ENCODE results near the gene AFMID.

Gene AFMID

GRCh38 chr17:78172249-78173051 lies 14.7 kb upstream of the AFMID start (continued):
- TF ChIP-seq GLIS2 (tag by site-specific recombination; IDR thresholded peaks at IDR 0.05) (peak; percentile 67), KLF1 (tag by site-specific recombination; IDR thresholded peaks at IDR 0.05) (peak; percentile 83), ZNF560 (tag by site-specific recombination; IDR thresholded peaks at IDR 0.05; ENCODE audit: borderline replicate concordance) (no peak), ZNF2 (tag by site-specific recombination; IDR thresholded peaks at IDR 0.05) (no peak), ZNF335 (tag by site-specific recombination; conservative IDR thresholded peaks at IDR 0.05) (no peak), ZSCAN16 (tag by site-specific recombination; IDR thresholded peaks at IDR 0.05) (no peak), ZNF121 (tag by site-specific recombination; IDR thresholded peaks at IDR 0.05) (no peak), ZNF600 (tag by site-specific recombination; IDR thresholded peaks at IDR 0.05) (peak; percentile 53; the same call in 1 of the 2 replicates), SP2 (tag by site-specific recombination; IDR thresholded peaks at IDR 0.05) (peak; percentile 52), HOXC10 (CRISPR knock-in tag; IDR thresholded peaks at IDR 0.05) (no peak), ZBTB48 (tag by site-specific recombination; IDR thresholded peaks at IDR 0.05) (peak; percentile 92), TCF7L2 (IDR thresholded peaks at IDR 0.05; ENCODE audit: borderline replicate concordance, low read depth, low read length) (no peak), ZNF639 (tag by site-specific recombination; IDR thresholded peaks at IDR 0.05) (no peak), ZNF561 (tag by site-specific recombination; IDR thresholded peaks at IDR 0.05; ENCODE audit: borderline replicate concordance) (peak; percentile 18; the same call in 1 of the 2 replicates), ZNF311 (tag by site-specific recombination; IDR thresholded peaks at IDR 0.05; ENCODE audit: borderline replicate concordance) (no peak), ZNF426 (tag by site-specific recombination; IDR thresholded peaks at IDR 0.05) (no peak), ZNF658 (tag by site-specific recombination; IDR thresholded peaks at IDR 0.05) (no peak), GLIS1 (tag by site-specific recombination; IDR thresholded peaks at IDR 0.05) (peak; percentile 91), ZNF76 (tag by site-specific recombination; IDR thresholded peaks at IDR 0.05; ENCODE audit: borderline replicate concordance, low read depth) (no peak), ZNF843 (tag by site-specific recombination; IDR thresholded peaks at IDR 0.05) (no peak), ZNF10 (tag by site-specific recombination; IDR thresholded peaks at IDR 0.05) (no peak), BCL6B (tag by site-specific recombination; IDR thresholded peaks at IDR 0.05) (no peak), ZNF701 (tag by site-specific recombination; IDR thresholded peaks at IDR 0.05) (no peak), ZNF155 (tag by site-specific recombination; IDR thresholded peaks at IDR 0.05) (no peak), ZNF157 (tag by site-specific recombination; IDR thresholded peaks at IDR 0.05) (no peak), IKZF3 (tag by site-specific recombination; IDR thresholded peaks at IDR 0.05) (peak; percentile 61; the same call in 1 of the 2 replicates), CTCF (tag by site-specific recombination; IDR thresholded peaks at IDR 0.05) (no peak), ZNF510 (tag by site-specific recombination; IDR thresholded peaks at IDR 0.05; ENCODE audit: insufficient replicate concordance) (no peak), ZNF391 (tag by site-specific recombination; IDR thresholded peaks at IDR 0.05; ENCODE audit: borderline replicate concordance, low read depth) (no peak)
- TF ChIP-seq, protein P1, sequence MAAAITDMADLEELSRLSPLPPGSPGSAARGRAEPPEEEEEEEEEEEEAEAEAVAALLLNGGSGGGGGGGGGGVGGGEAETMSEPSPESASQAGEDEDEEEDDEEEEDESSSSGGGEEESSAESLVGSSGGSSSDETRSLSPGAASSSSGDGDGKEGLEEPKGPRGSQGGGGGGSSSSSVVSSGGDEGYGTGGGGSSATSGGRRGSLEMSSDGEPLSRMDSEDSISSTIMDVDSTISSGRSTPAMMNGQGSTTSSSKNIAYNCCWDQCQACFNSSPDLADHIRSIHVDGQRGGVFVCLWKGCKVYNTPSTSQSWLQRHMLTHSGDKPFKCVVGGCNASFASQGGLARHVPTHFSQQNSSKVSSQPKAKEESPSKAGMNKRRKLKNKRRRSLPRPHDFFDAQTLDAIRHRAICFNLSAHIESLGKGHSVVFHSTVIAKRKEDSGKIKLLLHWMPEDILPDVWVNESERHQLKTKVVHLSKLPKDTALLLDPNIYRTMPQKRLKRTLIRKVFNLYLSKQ (tag by site-specific recombination; IDR thresholded peaks at IDR 0.05; ENCODE audit: borderline replicate concordance) = no peak
- TF ChIP-seq, protein P2, sequence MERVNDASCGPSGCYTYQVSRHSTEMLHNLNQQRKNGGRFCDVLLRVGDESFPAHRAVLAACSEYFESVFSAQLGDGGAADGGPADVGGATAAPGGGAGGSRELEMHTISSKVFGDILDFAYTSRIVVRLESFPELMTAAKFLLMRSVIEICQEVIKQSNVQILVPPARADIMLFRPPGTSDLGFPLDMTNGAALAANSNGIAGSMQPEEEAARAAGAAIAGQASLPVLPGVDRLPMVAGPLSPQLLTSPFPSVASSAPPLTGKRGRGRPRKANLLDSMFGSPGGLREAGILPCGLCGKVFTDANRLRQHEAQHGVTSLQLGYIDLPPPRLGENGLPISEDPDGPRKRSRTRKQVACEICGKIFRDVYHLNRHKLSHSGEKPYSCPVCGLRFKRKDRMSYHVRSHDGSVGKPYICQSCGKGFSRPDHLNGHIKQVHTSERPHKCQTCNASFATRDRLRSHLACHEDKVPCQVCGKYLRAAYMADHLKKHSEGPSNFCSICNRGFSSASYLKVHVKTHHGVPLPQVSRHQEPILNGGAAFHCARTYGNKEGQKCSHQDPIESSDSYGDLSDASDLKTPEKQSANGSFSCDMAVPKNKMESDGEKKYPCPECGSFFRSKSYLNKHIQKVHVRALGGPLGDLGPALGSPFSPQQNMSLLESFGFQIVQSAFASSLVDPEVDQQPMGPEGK (tag by site-specific recombination; IDR thresholded peaks at IDR 0.05) = peak; percentile 51
